Tibial artery (tissue), 4 donors: ENCODE results near the gene SCN3A.

ENCODE experiments used
- DNase-seq, 2 donors: peaks; one replicate each; pipeline ENCODE4 v3.0.0-alpha.2; 2019
- H3K27ac ChIP-seq, 2 donors: fragments of 200-600 bp; sonication (generic) in 1 of 2; 1 replicate in 1 of 2; 2 replicates in 1 of 2; pipeline ENCODE4 v1.5.1; 2018 to 2019; ENCODE audit warnings: mild to moderate bottlenecking in 1 of 2
- H3K27me3 ChIP-seq, 2 donors: fragments of 200-600 bp; sonication (generic) in 1 of 2; one replicate each; pipeline versions ENCODE4 v1.5.1 to v1.6.0; 2016 to 2019
- H3K36me3 ChIP-seq, 3 donors: fragments of 200-600 bp; sonication (generic) in 2 of 3; one replicate each; pipeline ENCODE4 v1.5.1; 2016 to 2019; ENCODE audit warnings: mild to moderate bottlenecking in 2 of 3
- H3K4me1 ChIP-seq, 4 donors: fragments of 200-600 bp; sonication (generic) in 2 of 4; 1 replicate in 3 of 4; 2 replicates in 1 of 4; pipeline ENCODE4 v1.5.1; 2016 to 2019
- H3K4me3 ChIP-seq, 2 donors: fragments of 200-600 bp; sonication (generic) in 1 of 2; 1 replicate in 1 of 2; 2 replicates in 1 of 2; pipeline ENCODE4 v1.5.1; 2018 to 2019; ENCODE audit warnings: mild to moderate bottlenecking in 2 of 2
- H3K9me3 ChIP-seq, 3 donors: fragments of 200-600 bp; sonication (generic) in 1 of 3; one replicate each; pipeline ENCODE4 v1.5.1; 2016 to 2019
- CTCF ChIP-seq, 2 experiments: fragments of 200-600 bp in 1 of 2; fragments of 450-650 bp in 1 of 2; IDR thresholded peaks; one replicate each; pipeline ENCODE4 v1.5.1; 2017 to 2019; ENCODE audit warnings: antibody characterized with exemption in 2 of 2, mild to moderate bottlenecking in 1 of 2, moderate library complexity in 1 of 2
- intact Hi-C: fragments of 100-400 bp; cut with DNase I; formaldehyde crosslinking; loops from one replicate; pipeline ENCODE4 v1.15.0; 2023; ENCODE audit warnings: low total_unique reads

The SCN3A gene

GRCh38 chr2:165112133-165112573, 91.7 kb downstream of the SCN3A start:
- intact Hi-C loops: no loop called here
- DNase-seq: no peak
- Histone ChIP-seq H3K27ac (no peak overlapping the region), H3K4me1 (no peaks in the 10 kb centered on the region), H3K36me3 (no peaks in the 10 kb centered on the region), H3K9me3 (no peaks in the 10 kb centered on the region), H3K27me3 (no peaks in the 10 kb centered on the region), H3K4me3 (no peak overlapping the region)
- TF ChIP-seq CTCF (IDR thresholded peaks at IDR 0.05): no peak

- Histone ChIP-seq H3K4me1 (no peaks in the 10 kb centered on the region), H3K4me3 (no peak overlapping the region), H3K27ac (no peak overlapping the region), H3K27me3 (no peaks in the 10 kb centered on the region), H3K9me3 (no peaks in the 10 kb centered on the region), H3K36me3 (no peaks in the 10 kb centered on the region)
- no peak for DNase-seq
- TF ChIP-seq CTCF (IDR thresholded peaks at IDR 0.05): no peak
- intact Hi-C loops: no loop called here
Measured at GRCh38 chr2:165110394-165110793, 93.5 kb downstream of the SCN3A start.

- no peaks in the 10 kb centered on the region for H3K27me3 ChIP-seq
- no peaks in the 10 kb centered on the region for H3K36me3 ChIP-seq
- no peak overlapping the region for H3K4me3 ChIP-seq
- H3K4me1 ChIP-seq: no peaks in the 10 kb centered on the region
- no peak overlapping the region for H3K27ac ChIP-seq
- DNase-seq: no peak
- no peaks in the 10 kb centered on the region for H3K9me3 ChIP-seq
- intact Hi-C loops: no loop called here
- TF ChIP-seq CTCF (IDR thresholded peaks at IDR 0.05): no peak
Measured at GRCh38 chr2:165109915-165110314, 93.9 kb downstream of the SCN3A start.

GRCh38 chr2:165105926-165106325, 97.9 kb downstream of the SCN3A start:
- no peak for TF ChIP-seq CTCF (IDR thresholded peaks at IDR 0.05)
- H3K9me3 ChIP-seq: no peaks in the 10 kb centered on the region
- intact Hi-C loops: no loop called here
- no peak overlapping the region for H3K4me3 ChIP-seq
- H3K27ac ChIP-seq: no peak overlapping the region
- H3K27me3 ChIP-seq: no peaks in the 10 kb centered on the region
- no peak for DNase-seq
- no peaks in the 10 kb centered on the region for H3K36me3 ChIP-seq
- no peaks in the 10 kb centered on the region for H3K4me1 ChIP-seq

- H3K27ac ChIP-seq: no peak overlapping the region
- H3K27me3 ChIP-seq: no peaks in the 10 kb centered on the region
- H3K4me1 ChIP-seq: no peaks in the 10 kb centered on the region
- H3K36me3 ChIP-seq: no peaks in the 10 kb centered on the region
- TF ChIP-seq CTCF (IDR thresholded peaks at IDR 0.05): no peak
- no peak overlapping the region for H3K4me3 ChIP-seq
- H3K9me3 ChIP-seq: no peaks in the 10 kb centered on the region
- intact Hi-C loops: no loop called here
- DNase-seq: no peak
Measured at GRCh38 chr2:165087933-165088901, 115.6 kb downstream of the SCN3A start.
